Measurements from ENCODE around the gene LAIR2. TPM values are rescaled to one million over a fixed set of nuclear protein-coding genes. Genes with fewer than 3 reads are reported as not detected.
A peak's percentile ranks its signal among the peaks of the same experiment; 100 is the strongest.

The LAIR2 gene
- total and polyA plus RNA-seq, 2 of the 13 experiments (the other 11 are each of a cell fraction or from before 2014, with no cell fraction given): 1.3 to 1.9 TPM

GRCh38 chr19:54462655-54463530 lies 39.7 kb upstream of the LAIR2 start (continued):
- TF ChIP-seq ASH2L (IDR thresholded peaks at IDR 0.05; ENCODE audit: insufficient read length, low read depth, low read length): no peak
- TF ChIP-seq JUN (CRISPR knock-in tag; IDR thresholded peaks at IDR 0.05): no peak
- no peak for TF ChIP-seq ZNF34 (CRISPR knock-in tag; IDR thresholded peaks at IDR 0.05; ENCODE audit: borderline replicate concordance)
- peak; percentile 76; the same call in 1 of the 2 replicates for TF ChIP-seq ZNF264 (CRISPR knock-in tag; IDR thresholded peaks at IDR 0.05)
- TF ChIP-seq ZNF746 (CRISPR knock-in tag; IDR thresholded peaks at IDR 0.05): no peak
- no peak for TF ChIP-seq ZFP37 (CRISPR knock-in tag; IDR thresholded peaks at IDR 0.05; ENCODE audit: borderline replicate concordance)
- peak; percentile 51 for TF ChIP-seq ZBTB38 (CRISPR knock-in tag; IDR thresholded peaks at IDR 0.05)
- peak; percentile 12; the same call in 1 of the 2 replicates for TF ChIP-seq ZNF350 (CRISPR knock-in tag; IDR thresholded peaks at IDR 0.05; ENCODE audit: borderline replicate concordance, low read depth)
- TF ChIP-seq ZNF232 (CRISPR knock-in tag; IDR thresholded peaks at IDR 0.05; ENCODE audit: borderline replicate concordance): no peak; the same call in 1 of the 2 replicates
- no peak for TF ChIP-seq SMAD3 (CRISPR knock-in tag; IDR thresholded peaks at IDR 0.05)
- TF ChIP-seq MLXIP (CRISPR knock-in tag; IDR thresholded peaks at IDR 0.05; ENCODE audit: borderline replicate concordance): no peak; the same call in 1 of the 2 replicates
- TF ChIP-seq ZNF629 (CRISPR knock-in tag; conservative IDR thresholded peaks at IDR 0.05): peak; percentile 33; the same call in 1 of the 2 replicates
- TF ChIP-seq ZNF570 (CRISPR knock-in tag; IDR thresholded peaks at IDR 0.05; ENCODE audit: borderline replicate concordance): no peak
- no peak for TF ChIP-seq ZNF121 (CRISPR knock-in tag; IDR thresholded peaks at IDR 0.05)
- TF ChIP-seq HDAC6 (IDR thresholded peaks at IDR 0.05; ENCODE audit: low read depth, low read length): no peak
- peak; percentile 80 for TF ChIP-seq POGK (CRISPR knock-in tag; conservative IDR thresholded peaks at IDR 0.05)
- no peak for TF ChIP-seq SRF (IDR thresholded peaks at IDR 0.05; ENCODE audit: low read depth, low read length)
- no peak for TF ChIP-seq MTA3 (CRISPR knock-in tag; IDR thresholded peaks at IDR 0.05)
- TF ChIP-seq ZNF670 (CRISPR knock-in tag; IDR thresholded peaks at IDR 0.05; ENCODE audit: borderline replicate concordance): peak; percentile 49; the same call in 1 of the 2 replicates
- no peak for TF ChIP-seq ZNF678 (CRISPR knock-in tag; IDR thresholded peaks at IDR 0.05)
- peak; percentile 90; the same call in 1 of the 2 replicates for TF ChIP-seq ZC3H4 (CRISPR knock-in tag; IDR thresholded peaks at IDR 0.05; ENCODE audit: borderline replicate concordance)
- no peak for TF ChIP-seq ARNT (IDR thresholded peaks at IDR 0.05)
- TF ChIP-seq SOX6 (IDR thresholded peaks at IDR 0.05): no peak
- TF ChIP-seq SOX6 (CRISPR knock-in tag; IDR thresholded peaks at IDR 0.05): peak; percentile 30; the same call in 1 of the 2 replicates
- TF ChIP-seq ZBTB14 (CRISPR knock-in tag; IDR thresholded peaks at IDR 0.05): peak; percentile 56
